ENCODE results near the gene OPCML.

The OPCML gene

DNA sequence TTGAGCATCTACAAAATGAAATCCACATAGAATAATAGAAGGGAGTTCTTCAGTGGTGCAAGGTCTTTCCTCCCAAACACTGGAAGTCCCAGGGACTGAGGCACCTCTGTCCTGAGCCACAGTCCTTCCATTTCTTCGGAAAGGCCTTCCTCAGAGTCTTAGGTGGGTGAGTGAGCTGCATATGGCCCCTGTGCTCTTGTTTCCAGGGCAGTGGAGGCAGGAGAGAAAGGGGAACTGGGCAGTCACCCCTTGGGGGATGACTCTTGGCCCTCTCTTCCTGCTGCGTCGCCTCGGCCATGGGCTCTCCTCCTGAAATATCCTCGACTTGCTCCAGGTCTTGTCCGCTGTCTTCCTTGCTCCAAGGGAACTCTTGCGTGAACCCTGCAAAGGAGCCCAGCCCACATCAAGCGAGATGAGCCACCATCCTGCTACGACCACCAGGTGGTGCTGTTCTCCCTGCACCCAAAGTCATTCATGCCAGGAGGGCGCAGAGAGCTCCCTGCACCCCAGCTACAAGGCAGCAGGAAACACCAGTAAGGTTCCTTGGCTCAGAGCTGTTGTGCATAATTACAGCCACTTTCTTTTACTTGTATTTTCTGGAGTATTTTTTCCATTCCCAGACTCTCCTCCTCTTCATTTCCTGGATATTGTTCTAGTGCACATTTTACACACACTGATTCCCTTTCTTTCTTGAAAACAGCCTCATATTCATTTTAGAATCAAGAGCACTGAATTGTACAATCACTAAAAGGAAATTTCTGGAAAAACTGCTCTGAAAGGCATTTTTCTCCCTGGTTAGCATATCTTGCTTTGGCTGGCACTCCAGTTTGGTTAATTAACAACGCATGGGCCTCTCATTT is 397.8 kb downstream of the OPCML start:
- no peak for DNase-seq (ENCODE audit: low read depth in 2 of 2)

DNA sequence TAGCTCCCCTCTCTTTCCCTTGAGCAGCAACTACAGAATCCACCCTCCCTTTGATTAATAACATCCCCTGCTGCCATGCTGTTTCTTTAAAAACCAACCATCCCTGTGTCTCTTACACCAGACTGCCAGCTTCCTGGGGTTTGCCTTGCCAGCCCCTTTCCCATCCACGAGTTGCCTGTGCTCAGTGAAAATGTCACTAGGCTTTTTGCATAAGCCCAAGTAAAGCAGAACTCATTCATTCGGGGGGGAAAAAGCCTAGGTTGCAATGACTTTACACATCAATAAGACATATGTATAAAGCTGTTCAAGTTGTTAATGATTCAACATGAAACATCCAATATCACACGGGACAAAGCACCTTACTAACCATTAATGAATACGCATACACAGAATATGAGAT is 398.7 kb downstream of the OPCML start:
- no peak for DNase-seq (ENCODE audit: low read depth in 2 of 2)

- DNase-seq (ENCODE audit: low read depth in 2 of 2): no peak
Measured at GRCh38 chr11:133133050-133133449, 399.3 kb downstream of the OPCML start.

GRCh38 chr11:133127741-133128140 is 404.6 kb downstream of the OPCML start:
- DNase-seq (ENCODE audit: low read depth in 2 of 2): no peak

- no peak for DNase-seq (ENCODE audit: low read depth in 2 of 2)
Measured at GRCh38 chr11:133123796-133124195, 408.5 kb downstream of the OPCML start.

DNA sequence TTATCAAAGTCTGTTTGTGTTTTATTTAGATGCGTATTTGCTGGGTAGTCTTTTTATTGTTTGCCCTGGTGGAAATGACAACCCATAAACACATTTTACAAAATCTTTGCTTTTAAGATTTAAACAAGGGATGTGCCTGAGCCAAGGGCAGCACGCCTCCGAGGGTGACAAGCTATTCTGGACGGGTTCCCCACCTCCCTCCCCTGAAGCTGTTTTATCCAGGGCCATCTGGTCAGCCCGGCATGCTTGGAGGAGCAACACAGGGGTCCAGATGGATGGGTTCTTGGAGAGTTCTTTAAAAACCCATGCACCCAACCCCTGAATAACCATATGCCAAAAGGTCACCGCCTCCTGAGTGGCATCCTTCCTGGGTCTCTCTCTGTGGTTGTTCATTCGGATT is 408.9 kb downstream of the OPCML start:
- no peak for DNase-seq (ENCODE audit: low read depth in 2 of 2)

- no peak for DNase-seq (ENCODE audit: low read depth in 2 of 2)
Measured at GRCh38 chr11:133122256-133122655, 410.0 kb downstream of the OPCML start.

DNA sequence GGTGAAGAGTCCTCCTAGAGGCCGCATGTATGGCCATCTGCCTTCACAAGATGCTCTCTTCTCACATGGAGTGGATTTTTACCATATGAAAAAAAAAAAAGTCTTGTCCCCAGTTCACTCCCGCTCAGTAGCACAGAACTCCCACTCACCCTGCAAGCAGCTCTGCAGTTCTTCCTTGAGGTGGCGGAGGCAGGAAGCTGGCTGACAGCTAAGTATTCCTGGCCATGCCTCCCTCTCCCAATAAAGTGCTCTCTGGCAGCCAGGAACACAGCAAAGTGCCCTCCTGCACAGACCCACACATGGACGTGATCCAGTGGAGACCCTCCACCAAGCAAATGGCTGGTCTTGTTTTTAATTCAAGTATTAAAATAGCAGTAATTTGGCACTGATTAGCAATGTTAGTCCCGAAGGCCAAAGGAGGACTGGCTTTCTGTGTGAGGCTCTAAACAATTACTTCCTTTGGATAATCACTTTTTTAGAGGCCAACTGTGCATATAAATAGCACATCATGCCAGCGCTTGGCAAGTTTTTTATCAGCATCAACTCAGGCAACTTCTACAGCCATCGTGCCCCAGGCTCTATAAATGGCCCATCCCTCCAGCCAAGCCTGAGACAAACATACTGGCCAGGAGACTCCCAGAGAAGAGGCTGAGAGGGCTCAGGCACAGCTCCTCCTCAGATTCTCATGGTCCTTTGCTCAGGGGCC is 413.6 kb downstream of the OPCML start:
- no peak for DNase-seq (ENCODE audit: low read depth in 2 of 2)

DNA sequence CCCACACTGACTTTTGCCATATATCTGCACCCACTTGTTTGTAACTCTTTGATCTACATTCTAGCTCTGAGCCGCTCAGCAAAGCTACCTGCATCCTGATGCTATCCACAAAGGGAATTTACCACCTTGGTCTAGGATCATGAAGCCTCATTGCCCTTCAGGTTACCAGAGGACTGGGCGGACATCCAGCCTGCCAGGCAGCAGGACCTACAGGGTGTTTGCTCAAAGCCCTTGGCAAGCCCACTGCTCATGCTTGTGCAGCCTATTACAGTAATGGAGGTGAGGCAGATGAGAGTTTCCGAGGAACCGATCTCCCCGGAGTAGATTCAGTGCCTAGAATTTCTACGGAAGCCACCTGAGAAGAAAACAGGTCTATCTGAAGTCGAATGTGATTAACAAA is 417.2 kb downstream of the OPCML start:
- DNase-seq (ENCODE audit: low read depth in 2 of 2): no peak

GRCh38 chr11:133107763-133108162 is 424.5 kb downstream of the OPCML start:
- no peak for DNase-seq (ENCODE audit: low read depth in 2 of 2)

DNA sequence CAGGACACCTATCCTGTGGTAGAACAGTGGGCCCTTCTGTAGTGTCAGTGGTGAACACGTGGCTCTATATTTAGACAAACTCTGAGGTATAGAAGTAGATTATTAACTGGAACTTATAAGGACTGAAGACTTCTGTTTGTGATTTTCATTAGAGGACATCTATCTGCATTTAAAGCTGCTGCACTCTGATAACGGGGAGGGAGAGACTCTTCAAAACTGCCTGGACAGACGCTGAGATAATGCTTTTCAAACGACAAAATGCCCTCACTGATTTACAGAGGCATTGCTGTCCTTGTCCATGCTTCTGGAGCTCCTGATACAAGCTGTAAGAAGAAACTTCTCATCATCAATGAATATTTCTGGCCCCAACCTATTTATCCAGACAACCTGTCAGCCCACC is 425.2 kb downstream of the OPCML start:
- DNase-seq (ENCODE audit: low read depth in 2 of 2): no peak

- no peak for DNase-seq (ENCODE audit: low read depth in 2 of 2)
Measured at GRCh38 chr11:133106417-133106816, 425.9 kb downstream of the OPCML start.

DNA sequence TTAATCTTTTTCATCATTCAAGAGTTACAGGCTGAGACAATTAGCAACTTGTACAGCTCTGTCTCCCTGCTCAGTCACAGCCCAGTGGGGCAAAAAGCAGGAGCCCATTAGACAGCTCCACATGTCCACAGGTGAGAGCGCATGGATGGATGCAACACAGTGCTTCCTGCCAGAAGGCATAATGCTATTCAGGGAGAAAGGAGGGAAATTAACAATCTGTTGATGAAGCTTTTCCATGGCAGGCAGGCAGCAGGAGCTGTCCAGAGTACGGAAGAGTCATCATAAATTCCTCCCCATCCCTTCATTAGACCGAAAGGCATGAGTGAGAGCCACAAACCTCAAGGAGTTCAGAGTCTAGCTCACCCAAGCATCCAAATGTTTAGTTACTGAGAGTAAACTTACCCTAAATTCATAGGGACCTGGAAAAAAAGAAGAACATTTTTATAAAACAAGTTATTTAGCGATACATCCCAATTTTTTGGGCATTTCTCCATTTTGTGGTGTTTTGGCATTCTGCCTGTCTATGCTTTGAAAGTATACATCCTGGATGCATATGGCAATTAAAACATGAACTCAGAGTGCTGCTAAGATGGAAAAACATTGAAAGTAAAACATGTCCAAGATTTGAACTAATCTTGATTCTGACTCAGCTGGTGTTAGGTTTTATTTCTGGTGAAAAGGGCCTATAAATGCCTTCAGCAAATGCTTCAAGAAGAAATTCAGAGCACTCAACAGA is 428.1 kb downstream of the OPCML start:
- no peak for DNase-seq (ENCODE audit: low read depth in 2 of 2)

GRCh38 chr11:133096981-133097380 is 435.3 kb downstream of the OPCML start:
- DNase-seq (ENCODE audit: low read depth in 2 of 2): no peak

DNA sequence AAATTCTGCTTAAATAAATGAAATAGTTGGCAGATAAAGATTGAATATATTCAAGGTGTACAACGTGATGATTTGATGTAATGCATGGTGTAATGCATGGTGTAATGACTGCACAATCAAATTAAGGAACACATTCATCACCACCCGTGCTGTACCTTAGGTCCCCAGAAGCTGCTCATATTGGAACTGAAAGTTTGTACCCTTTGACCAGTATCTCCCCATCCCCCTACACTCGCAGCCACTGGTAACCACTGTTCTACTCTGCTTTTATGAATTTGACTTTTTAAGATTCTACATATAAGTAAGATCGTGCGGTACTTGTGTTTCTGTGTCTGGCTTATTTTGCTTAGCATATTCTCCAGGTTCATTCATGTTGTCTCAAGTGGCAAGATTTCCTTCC is 445.8 kb downstream of the OPCML start:
- no peak for DNase-seq (ENCODE audit: low read depth in 2 of 2)

DNA sequence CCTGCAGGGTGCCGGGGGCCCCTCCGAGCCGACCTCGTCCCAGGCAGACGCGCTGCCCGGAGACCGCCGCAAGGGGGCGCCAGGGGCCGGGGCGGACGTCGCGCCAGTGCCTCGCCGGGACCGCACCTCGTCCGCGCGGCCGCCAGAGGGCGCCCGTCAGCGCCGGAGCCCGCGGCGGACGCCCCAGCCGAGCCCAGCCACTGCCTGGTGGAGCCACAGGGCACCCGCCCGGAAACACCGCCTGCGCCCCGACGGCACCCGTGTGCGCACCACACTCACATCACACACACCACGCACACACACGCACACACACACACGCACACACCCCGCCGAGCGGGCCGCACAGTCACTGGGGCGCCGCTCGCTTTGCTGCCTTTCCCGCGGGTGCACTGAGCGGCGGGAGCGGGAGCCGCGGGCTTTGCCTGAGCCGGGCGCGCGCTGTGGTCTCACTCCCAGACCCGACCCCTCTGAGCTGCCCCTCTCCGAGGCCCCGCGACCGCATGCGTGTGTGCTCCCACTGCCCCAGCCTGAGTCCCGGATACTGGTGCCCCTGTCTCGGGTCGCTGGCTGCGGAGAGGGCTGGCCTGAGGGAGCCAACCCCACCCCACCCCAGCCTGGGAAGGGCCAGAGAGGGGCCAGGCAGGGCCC is 449.3 kb downstream of the OPCML start:
- peak in 1 of 2 donors; percentile 27 for DNase-seq (ENCODE audit: low read depth in 2 of 2)

DNA sequence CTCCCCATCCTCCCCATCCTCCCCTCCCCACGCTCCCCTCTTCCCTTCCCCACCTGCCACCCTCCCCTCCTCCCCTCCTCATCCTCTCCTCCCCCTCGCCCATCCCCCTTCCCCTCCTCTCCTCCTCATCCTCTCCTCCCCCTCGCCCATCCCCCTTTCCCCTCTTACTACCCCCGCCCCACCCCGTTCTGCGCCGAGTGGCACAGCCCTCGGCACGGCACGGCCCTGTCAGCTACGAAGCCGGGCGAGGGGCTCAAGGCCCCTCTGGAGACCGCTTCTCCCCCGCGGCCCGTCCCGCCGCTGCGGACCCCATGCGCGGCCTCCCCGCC is 449.9 kb downstream of the OPCML start:
- DNase-seq (ENCODE audit: low read depth in 2 of 2): no peak

- no peak for DNase-seq (ENCODE audit: low read depth in 2 of 2)
Measured at GRCh38 chr11:133081730-133082452, 450.4 kb downstream of the OPCML start.

DNA sequence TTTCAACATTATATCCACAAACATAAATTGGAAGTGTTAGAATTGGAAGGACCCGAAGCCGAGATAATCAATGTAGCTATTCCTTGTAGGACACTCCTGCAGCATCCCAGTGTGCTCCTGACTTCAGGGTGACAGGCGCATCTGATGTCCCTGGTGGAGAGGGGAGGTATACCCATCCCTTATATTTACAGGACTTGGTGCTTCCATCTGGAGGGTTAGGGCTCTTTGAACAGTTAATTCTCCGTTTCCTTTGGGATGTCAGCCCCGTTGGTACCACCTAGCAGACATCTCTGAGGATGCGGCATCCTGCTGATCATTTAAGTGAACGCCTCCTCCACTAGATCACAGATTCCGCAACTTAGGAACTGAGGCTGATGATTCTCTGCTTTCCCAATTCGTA is 451.3 kb downstream of the OPCML start:
- DNase-seq (ENCODE audit: low read depth in 2 of 2): no peak

DNA sequence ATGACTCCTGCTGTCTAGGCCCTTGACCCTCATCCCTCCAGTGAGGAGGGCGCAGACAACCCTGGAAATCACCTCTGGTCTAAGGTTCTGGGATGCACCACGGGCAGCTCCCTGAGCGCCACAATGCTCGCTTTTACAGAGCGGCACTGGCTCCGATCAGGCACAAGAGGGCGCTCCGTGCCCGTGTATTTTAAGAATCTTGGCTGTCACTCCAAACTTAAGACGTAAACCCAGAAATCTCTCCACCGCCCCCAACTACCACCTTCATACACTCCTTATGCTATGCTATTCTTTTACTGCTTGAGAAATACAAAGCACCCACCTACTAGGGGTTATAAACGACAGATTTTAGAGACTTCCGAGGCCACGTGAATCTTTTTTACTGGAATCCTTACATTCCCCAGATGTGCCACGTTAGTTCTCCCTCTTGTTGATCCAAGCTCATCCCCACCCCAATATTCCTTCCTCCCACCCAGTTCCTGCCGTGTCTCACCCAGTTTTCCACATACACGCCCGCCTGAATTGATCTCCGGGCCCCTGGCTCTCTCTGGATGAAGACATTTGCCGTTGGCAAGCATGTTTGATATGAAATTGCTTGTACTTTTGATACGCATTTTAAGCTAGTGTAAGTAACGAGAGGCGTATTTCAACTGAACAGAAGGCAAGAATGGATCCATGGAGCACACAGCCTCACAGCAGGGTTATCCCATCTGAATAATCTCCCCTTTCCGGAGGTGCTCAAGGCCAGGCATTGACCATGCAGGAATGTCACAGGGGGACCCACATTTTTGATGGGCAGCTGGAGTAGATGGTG is 453.5 kb downstream of the OPCML start:
- no peak for DNase-seq (ENCODE audit: low read depth in 2 of 2)

DNA sequence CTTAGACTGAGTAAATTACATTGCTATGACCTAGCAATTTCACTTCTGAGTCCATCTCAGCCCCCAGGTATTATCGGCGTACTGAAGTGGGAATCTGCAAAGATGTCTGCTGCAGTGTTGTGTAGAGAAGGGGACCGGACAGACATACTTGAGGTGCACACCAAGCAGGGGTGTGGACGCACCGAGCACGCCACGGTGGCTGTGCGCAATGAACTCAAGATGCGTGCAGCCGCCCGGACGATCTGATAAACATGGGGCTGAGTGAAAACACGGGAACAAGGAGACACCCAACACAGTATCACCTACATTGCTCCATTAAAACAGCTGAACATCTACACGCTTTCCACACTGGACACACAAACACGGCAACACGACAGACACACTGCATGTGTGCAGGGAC is 454.3 kb downstream of the OPCML start:
- DNase-seq (ENCODE audit: low read depth in 2 of 2): no peak
